Endothelial cell of umbilical vein (primary cell): ENCODE measurements around the gene MDFI. TPM values are rescaled to one million over a fixed set of nuclear protein-coding genes. Genes with fewer than 3 reads are reported as not detected.

ENCODE experiments used
- BruUV-seq: library from RNA; stranded (reverse); fragments of 400-500 nt; replicated peaks from 2 replicates; lab custom pipeline; 2021; lab: Mats Ljungman, UMichigan
- CTCF ChIA-PET: fragments of 300-600, 350-600 bp; sonication (Branson Sonifier 250); formaldehyde crosslinking; loops from one replicate; lab custom pipeline; 2021; ENCODE audit warnings: antibody characterized with exemption, inconsistent platforms; lab: Charles Lee
- POLR2A ChIA-PET: fragments of 300-600, 350-600 bp; sonication (Branson Sonifier 250); formaldehyde crosslinking; loops from one replicate; lab custom pipeline; 2021; ENCODE audit warnings: antibody characterized with exemption, inconsistent platforms; lab: Charles Lee
- DNase-seq: peaks from one replicate; pipeline ENCODE4 v3.0.0-alpha.2; 2011; ENCODE audit warnings: low read depth, low spot score
- FAIRE-seq: peaks from 2 replicates; lab custom pipeline; 2011; peaks lifted over from hg19 to GRCh38; lab: Jason Lieb, UNC
- H2AFZ ChIP-seq: 2 replicates; pipeline ENCODE4 v1.6.0; 2012; ENCODE audit warnings: low read depth, low read length, control low read depth, inconsistent platforms
- H3K27ac ChIP-seq: 2 replicates; pipeline ENCODE4 v1.5.1; 2011; ENCODE audit warnings: low read depth, mild to moderate bottlenecking, control low read depth, low read length, moderate library complexity; ENCODE audit not compliant: insufficient read depth
- H3K27me3 ChIP-seq, 2 experiments: 2 replicates each; pipeline versions ENCODE4 v1.6.0 to v1.6.1; 2011; ENCODE audit warnings: low read length in 2 of 2, mixed read lengths in 1 of 2; ENCODE audit not compliant: control insufficient read depth in 2 of 2, insufficient read depth in 2 of 2
- H3K36me3 ChIP-seq, 2 experiments: 2 replicates in 1 of 2; 3 replicates in 1 of 2; pipeline ENCODE4 v1.5.1; 2011; ENCODE audit warnings: low read length in 2 of 2, mild to moderate bottlenecking in 1 of 2, moderate library complexity in 1 of 2; ENCODE audit not compliant: control insufficient read depth in 2 of 2, insufficient read depth in 2 of 2; ENCODE audit errors: extremely low read depth in 1 of 2
- H3K4me1 ChIP-seq: 3 replicates; pipeline ENCODE4 v1.5.1; 2011; ENCODE audit warnings: mild to moderate bottlenecking, low read length; ENCODE audit not compliant: control insufficient read depth, insufficient read depth; ENCODE audit errors: extremely low read depth
- H3K4me2 ChIP-seq: 2 replicates; pipeline ENCODE4 v1.6.1; 2011; ENCODE audit warnings: low read length, control low read depth, mixed read lengths; ENCODE audit not compliant: insufficient read depth
- H3K4me3 ChIP-seq, 3 experiments: fragments of 200-600 bp in 1 of 3; sonication (generic), shearing (Covaris generic) in 1 of 3; replicated peaks in 1 of 3; 2 replicates each; pipeline ENCODE4 v1.5.1; 2011 to 2016; ENCODE audit warnings: control low read depth in 3 of 3, low read length in 3 of 3, mild to moderate bottlenecking in 2 of 3, inconsistent platforms in 1 of 3, low read depth in 1 of 3, moderate library complexity in 1 of 3; ENCODE audit not compliant: insufficient read depth in 1 of 3
- H3K79me2 ChIP-seq: 2 replicates; pipeline ENCODE4 v1.6.0; 2012; ENCODE audit warnings: low read length, inconsistent platforms; ENCODE audit not compliant: control insufficient read depth, insufficient read depth
- H3K9ac ChIP-seq: replicated peaks from 2 replicates; pipeline ENCODE3; 2011; ENCODE audit warnings: low read length, control low read depth; ENCODE audit not compliant: insufficient read depth; ENCODE audit errors: extremely low read depth
- H3K9me1 ChIP-seq: replicated peaks from 3 replicates; pipeline ENCODE4 v1.6.0; 2011; ENCODE audit warnings: mild to moderate bottlenecking, low read length; ENCODE audit not compliant: control insufficient read depth, insufficient read depth; ENCODE audit errors: extremely low read depth
- H3K9me3 ChIP-seq: replicated peaks from 2 replicates; pipeline ENCODE4 v1.5.1; 2012; ENCODE audit warnings: low read length, inconsistent platforms; ENCODE audit not compliant: control insufficient read depth, insufficient read depth
- H4K20me1 ChIP-seq: replicated peaks from 2 replicates; pipeline ENCODE3; 2011; ENCODE audit warnings: mild to moderate bottlenecking, low read length; ENCODE audit not compliant: control insufficient read depth, insufficient read depth; ENCODE audit errors: extremely low read depth
- FOS ChIP-seq: IDR thresholded peaks from 2 replicates; pipeline ENCODE4 v1.6.1; 2011; ENCODE audit warnings: mild to moderate bottlenecking, low read length, moderate library complexity, borderline replicate concordance; ENCODE audit not compliant: insufficient read depth
- GATA2 ChIP-seq: IDR thresholded peaks from 2 replicates; pipeline ENCODE4 v1.7.0; 2011; ENCODE audit warnings: low read depth, mild to moderate bottlenecking, moderate library complexity, mixed read lengths, low read length; ENCODE audit not compliant: insufficient read length, insufficient read depth
- JUN ChIP-seq: IDR thresholded peaks from 2 replicates; pipeline ENCODE4 v1.6.1; 2011; ENCODE audit warnings: borderline replicate concordance, low read depth; ENCODE audit not compliant: insufficient read length, insufficient read depth
- MYC ChIP-seq: IDR thresholded peaks from one replicate; pipeline ENCODE4 v1.6.1; 2011; ENCODE audit warnings: mild to moderate bottlenecking, low read depth, low read length
- POLR2AphosphoS5 ChIP-seq: IDR thresholded peaks from 2 replicates; pipeline ENCODE4 v1.6.1; 2012; ENCODE audit warnings: low read depth, mild to moderate bottlenecking, control low read depth, low read length, moderate library complexity; ENCODE audit not compliant: insufficient read depth
- dilution Hi-C: fragments of 300-500 bp; cut with MboI; formaldehyde crosslinking; loops from one replicate; pipeline ENCODE4 v1.15.0; 2019; ENCODE audit warnings: low sequenced_read_pairs; ENCODE audit not compliant: extremely low pct_ligation_motif_present
- intact Hi-C: fragments of 100-400 bp; cut with micrococcal nuclease; formaldehyde crosslinking; loops from one replicate; pipeline ENCODE4 v1.10.0; 2022
- polyA plus RNA-seq, 4 experiments: library from polyadenylated mRNA; depleted of rRNA in 3 of 4; stranded (reverse) in 3 of 4; unstranded in 1 of 4; fragments of >200 nt; gene quantifications; 2 replicates each; pipeline versions ENCODE4 v1.2.1 to v1.2.3, GENCODE V29; 2011 to 2012; ENCODE audit warnings: missing spikeins in 1 of 4
- total RNA-seq: library from RNA; stranded (reverse); gene quantifications from 2 replicates; pipeline ENCODE4 v1.2.3, GENCODE V29; 2021
- TF ChIP-seq, protein P1 (sequence below), 2 donors: IDR thresholded peaks; 1 replicate in 1 of 2; 2 replicates in 1 of 2; pipeline ENCODE4 v1.5.1; 2011; ENCODE audit warnings: low read length in 2 of 2, mild to moderate bottlenecking in 2 of 2, moderate library complexity in 2 of 2, control low read depth in 1 of 2, inconsistent platforms in 1 of 2, low read depth in 1 of 2; ENCODE audit not compliant: insufficient read depth in 1 of 2; ENCODE audit errors: extremely low read depth in 1 of 2

The MDFI gene
- total and polyA plus RNA-seq, 2 donors (not counting 3 experiments of a cell fraction or from before 2014, with no cell fraction given): 32.4 to 74.1 TPM

DNA sequence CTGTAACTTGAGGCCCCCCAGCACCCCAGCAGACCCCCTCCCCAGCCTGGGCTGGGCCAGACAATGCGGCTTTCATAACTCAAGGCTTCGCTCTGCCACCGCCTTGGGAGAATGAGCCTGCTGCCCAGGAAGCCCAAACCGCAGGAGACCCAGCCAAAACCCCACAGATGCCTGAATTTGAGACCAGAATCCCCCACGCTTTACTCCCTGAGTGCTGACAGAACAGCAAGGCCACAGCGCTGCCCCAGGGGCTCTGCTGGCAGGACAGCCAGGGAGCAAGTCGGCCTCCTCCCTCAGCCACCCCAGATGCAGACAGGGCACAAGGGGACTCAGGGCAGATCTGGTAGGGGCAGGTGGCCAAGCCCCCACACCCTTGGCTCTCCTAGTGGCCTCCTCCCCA is 2.2 kb downstream of the MDFI start:
- intact Hi-C loops (no loop called here), dilution Hi-C loops (no loop called here)
- ChIA-PET POLR2A (no interaction called here), CTCF (interaction anchor here (1.4 to 2.4 kb wide), 3 partner anchors 24 to 43 kb away, joined by 3 to 7 read pairs (median 5); no protein-coding TSS in a partner anchor)
- H3K27ac ChIP-seq: no peak overlapping the region
- H3K79me2 ChIP-seq: no peaks in the 10 kb centered on the region
- H3K36me3 ChIP-seq: peaks cover 0 to 2% of the 10 kb centered on the region in 2 experiments
- no peak overlapping the region for H3K4me2 ChIP-seq
- no peaks in the 10 kb centered on the region for H3K27me3 ChIP-seq
- TF ChIP-seq GATA2 (no peak), MYC (no peak), FOS (no peak), POLR2AphosphoS5 (no peak), JUN (no peak)
- TF ChIP-seq, protein P1, sequence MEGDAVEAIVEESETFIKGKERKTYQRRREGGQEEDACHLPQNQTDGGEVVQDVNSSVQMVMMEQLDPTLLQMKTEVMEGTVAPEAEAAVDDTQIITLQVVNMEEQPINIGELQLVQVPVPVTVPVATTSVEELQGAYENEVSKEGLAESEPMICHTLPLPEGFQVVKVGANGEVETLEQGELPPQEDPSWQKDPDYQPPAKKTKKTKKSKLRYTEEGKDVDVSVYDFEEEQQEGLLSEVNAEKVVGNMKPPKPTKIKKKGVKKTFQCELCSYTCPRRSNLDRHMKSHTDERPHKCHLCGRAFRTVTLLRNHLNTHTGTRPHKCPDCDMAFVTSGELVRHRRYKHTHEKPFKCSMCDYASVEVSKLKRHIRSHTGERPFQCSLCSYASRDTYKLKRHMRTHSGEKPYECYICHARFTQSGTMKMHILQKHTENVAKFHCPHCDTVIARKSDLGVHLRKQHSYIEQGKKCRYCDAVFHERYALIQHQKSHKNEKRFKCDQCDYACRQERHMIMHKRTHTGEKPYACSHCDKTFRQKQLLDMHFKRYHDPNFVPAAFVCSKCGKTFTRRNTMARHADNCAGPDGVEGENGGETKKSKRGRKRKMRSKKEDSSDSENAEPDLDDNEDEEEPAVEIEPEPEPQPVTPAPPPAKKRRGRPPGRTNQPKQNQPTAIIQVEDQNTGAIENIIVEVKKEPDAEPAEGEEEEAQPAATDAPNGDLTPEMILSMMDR (IDR thresholded peaks at IDR 0.05; ENCODE audit: extremely low read depth in 1 of 2, insufficient read depth in 1 of 2, low read depth in 1 of 2, low read length in 2 of 2): no peak
- no peak overlapping the region for H3K4me3 ChIP-seq
- no peaks in the 10 kb centered on the region for H3K9me1 ChIP-seq
- H2AFZ ChIP-seq: no peak overlapping the region
- DNase-seq: no peak
- H3K4me1 ChIP-seq: peaks cover 21% of the 10 kb centered on the region
- no peak overlapping the region for H3K9ac ChIP-seq
- FAIRE-seq: no peak
- no TSS peak for BruUV-seq
- no peaks in the 10 kb centered on the region for H3K9me3 ChIP-seq
- H4K20me1 ChIP-seq: no peaks in the 10 kb centered on the region
